ENCODE measurements around the gene NRDE2.

Gene NRDE2

GRCh38 chr14:90290337-90291011 is 41.3 kb downstream of the NRDE2 start:
- H3K4me3 ChIP-seq (ENCODE audit: low read depth, low read length), result no peak overlapping the region
- TF ChIP-seq CTCF (IDR thresholded peaks at IDR 0.05; ENCODE audit: low read depth, low read length), result no peak

DNA sequence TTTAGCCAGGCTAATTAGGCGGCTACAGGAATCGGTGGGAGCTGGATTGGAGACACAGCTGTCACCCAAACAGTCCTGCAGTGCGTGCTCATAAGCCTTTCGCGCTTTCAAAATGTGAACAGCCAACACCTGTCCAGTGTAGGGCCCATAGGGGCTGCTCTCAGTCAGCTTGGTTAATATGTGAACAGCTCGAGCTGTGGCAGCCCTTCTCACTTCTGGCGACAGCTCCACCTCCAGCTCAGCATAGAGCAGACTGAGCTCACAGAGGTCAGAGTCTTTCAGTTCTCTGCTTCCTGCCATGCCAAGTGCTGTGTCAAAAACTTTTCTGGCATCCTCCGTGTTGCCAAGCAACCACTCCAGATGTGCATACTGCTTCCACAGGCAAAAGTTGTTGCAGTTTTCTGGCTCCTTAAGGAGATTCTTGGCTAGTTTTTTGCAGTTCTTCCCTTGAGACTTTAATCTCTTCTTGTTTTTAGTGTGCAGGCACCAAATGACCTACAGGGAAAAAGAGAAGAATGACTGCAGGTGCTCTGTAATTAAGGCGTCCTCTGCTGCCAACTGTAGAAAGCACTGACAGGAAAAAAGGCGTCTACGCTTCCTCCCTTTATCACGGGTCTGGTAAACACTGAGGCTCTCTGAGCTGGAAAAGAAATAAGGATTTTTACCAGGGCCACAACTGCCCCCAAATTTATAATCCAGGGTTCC is 42.9 kb downstream of the NRDE2 start:
- no peak overlapping the region for H3K4me3 ChIP-seq (ENCODE audit: low read depth, low read length)
- no peak for TF ChIP-seq CTCF (IDR thresholded peaks at IDR 0.05; ENCODE audit: low read depth, low read length)

- TF ChIP-seq CTCF (IDR thresholded peaks at IDR 0.05; ENCODE audit: low read depth, low read length), result no peak
- no peak overlapping the region for H3K4me3 ChIP-seq (ENCODE audit: low read depth, low read length)
These were observed 44.0 kb downstream of the NRDE2 start for GRCh38 chr14:90287791-90288190.

DNA sequence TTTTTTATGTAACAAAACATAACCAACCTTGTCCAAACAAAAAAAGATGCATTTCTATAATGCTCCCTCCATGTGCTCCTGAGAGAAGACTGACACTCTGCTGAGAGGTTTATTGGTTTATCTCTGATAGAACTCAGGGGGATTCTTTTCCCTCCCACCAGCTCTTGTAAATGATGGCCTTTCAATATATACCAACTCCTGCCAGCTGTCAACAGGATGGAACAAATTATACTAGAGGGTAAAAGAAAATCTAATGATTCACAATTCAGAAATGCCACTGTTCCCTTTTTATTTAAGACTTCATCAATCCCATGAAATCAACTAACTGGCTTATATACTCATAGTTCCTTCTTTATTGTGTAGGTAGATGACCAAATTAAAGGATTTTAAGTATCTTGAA is 50.0 kb downstream of the NRDE2 start:
- H3K4me3 ChIP-seq (ENCODE audit: low read depth, low read length), result peak overlapping the region; percentile 7; the same call in 1 of the 2 replicates
- TF ChIP-seq CTCF (IDR thresholded peaks at IDR 0.05; ENCODE audit: low read depth, low read length), result no peak

GRCh38 chr14:90281261-90281660 is 50.5 kb downstream of the NRDE2 start:
- no peak for TF ChIP-seq CTCF (IDR thresholded peaks at IDR 0.05; ENCODE audit: low read depth, low read length)
- H3K4me3 ChIP-seq (ENCODE audit: low read depth, low read length), result peak overlapping the region; percentile 7; the same call in 1 of the 2 replicates

DNA sequence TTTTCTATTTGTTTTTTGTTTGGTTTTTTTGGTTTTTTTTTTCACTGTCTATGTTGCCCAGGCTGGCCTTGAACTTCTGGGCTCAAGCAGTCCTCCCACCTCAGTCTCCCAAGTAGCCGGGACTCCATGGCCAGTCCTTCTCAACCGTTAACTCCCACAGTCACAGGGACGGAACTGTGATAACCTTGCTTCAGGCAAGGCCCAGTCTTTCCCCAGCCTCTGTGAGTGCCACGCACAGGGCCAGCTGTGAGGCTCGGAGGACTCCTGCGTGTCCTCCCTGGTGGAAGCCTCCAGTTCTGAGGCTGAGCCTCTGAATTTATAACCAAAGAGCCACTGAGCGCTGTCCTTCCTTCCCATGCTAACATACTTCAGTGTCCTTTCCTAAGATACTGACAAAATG is 51.6 kb downstream of the NRDE2 start:
- TF ChIP-seq CTCF (IDR thresholded peaks at IDR 0.05; ENCODE audit: low read depth, low read length), result no peak
- no peak overlapping the region for H3K4me3 ChIP-seq (ENCODE audit: low read depth, low read length)

Measured in WI38 (cell line).